Osteocyte (in vitro differentiated cells): ENCODE data around the gene CDC40. TPM values are rescaled to one million over a fixed set of nuclear protein-coding genes. Genes with fewer than 3 reads are reported as not detected.
A peak's percentile ranks its signal among the peaks of the same experiment; 100 is the strongest.

ENCODE experiments used
- DNase-seq: peaks from one replicate; pipeline ENCODE4 v3.0.0; 2021; ENCODE audit warnings: mixed read lengths; ENCODE audit not compliant: unreplicated experiment; ENCODE audit errors: extremely low spot score
- H3K27ac Mint-ChIP-seq: one replicate; pipeline ENCODE4 v1.8.0; 2021; ENCODE audit warnings: mild to moderate bottlenecking, mixed read lengths; ENCODE audit not compliant: unreplicated experiment
- H3K27me3 Mint-ChIP-seq: one replicate; pipeline ENCODE4 v1.8.0; 2021; ENCODE audit warnings: mixed read lengths; ENCODE audit not compliant: unreplicated experiment
- H3K36me3 Mint-ChIP-seq: one replicate; pipeline ENCODE4 v1.8.0; 2021; ENCODE audit warnings: mixed read lengths; ENCODE audit not compliant: unreplicated experiment
- H3K4me1 Mint-ChIP-seq: one replicate; pipeline ENCODE4 v1.8.0; 2021; ENCODE audit warnings: mixed read lengths; ENCODE audit not compliant: unreplicated experiment
- H3K4me3 Mint-ChIP-seq: one replicate; pipeline ENCODE4 v1.8.0; 2021; ENCODE audit warnings: mild to moderate bottlenecking, moderate library complexity, mixed read lengths; ENCODE audit not compliant: unreplicated experiment
- H3K9me3 Mint-ChIP-seq: one replicate; pipeline ENCODE4 v1.8.0; 2021; ENCODE audit warnings: mixed read lengths; ENCODE audit not compliant: unreplicated experiment
- long read RNA-seq: library from polyadenylated mRNA; unstranded; transcript quantifications from one replicate; pipeline ENCODE4 v2.0.0, GENCODE V29; 2021
- total RNA-seq: library from RNA; stranded (reverse); gene quantifications from 2 replicates; pipeline ENCODE4 v1.2.1, GENCODE V29; 2021
- TF ChIP-seq, protein P1 (sequence below): fragments of 200-600 bp; sonication (generic); IDR thresholded peaks from 2 replicates; pipeline ENCODE4 v1.5.0; 2021; ENCODE audit warnings: antibody characterized with exemption, mild to moderate bottlenecking, moderate library complexity

CDC40 gene
- 16.7 and 23.9 TPM in 2 replicates for total RNA-seq
- long read RNA-seq, transcript CDC40-201 (15 exons, 3,848 nt): major isoform, 26 of 45 reads
- long read RNA-seq, partial matches to known transcripts: 16 of 45 reads
- long read RNA-seq, other reads (novel, unspliced or antisense): 3 of 45 reads

DNA sequence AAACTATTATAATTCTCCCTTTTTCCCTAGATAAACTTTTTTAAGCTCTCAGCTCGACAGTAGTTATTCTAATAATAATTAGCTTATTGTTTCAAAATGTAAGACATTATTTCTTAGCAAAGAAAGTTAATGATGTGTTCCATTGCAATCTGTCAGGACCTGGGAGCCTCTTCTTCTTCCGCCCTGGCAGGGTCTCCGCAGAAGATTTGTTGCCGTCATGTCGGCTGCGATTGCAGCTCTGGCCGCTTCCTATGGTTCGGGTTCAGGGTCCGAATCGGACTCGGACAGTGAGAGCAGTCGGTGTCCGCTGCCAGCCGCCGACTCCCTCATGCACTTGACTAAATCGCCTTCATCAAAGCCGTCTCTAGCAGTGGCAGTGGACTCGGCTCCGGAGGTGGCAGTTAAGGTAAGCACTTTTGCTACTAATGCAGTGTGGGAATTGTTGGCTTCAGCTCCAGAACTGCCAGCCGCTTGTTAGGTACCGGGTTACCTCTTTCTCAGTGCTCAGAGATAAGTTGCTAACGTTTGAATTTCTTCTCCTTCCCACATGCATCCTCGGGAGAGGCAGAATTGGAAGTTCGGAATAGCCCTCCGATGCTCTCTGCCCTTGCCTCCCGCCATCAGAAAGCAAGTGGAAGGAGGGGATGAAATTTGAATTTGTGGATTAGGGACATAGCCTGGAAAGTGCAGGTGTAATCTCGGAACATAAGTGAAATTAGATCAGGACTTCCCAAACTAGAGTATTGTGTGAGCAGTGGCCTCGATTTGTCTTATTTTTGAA, at the start of gene CDC40:
TSS of gene CDC40 (plus strand) at position 200 of the 781 bp plus-strand sequence. CDS start at position 218, 18 bp downstream.
- Mint-ChIP-seq H3K27ac (peak within 1 kb of the TSS; percentile 72), H3K4me3 (no peak within 1 kb of the TSS), H3K9me3 (no peaks in the 10 kb centered on the region), H3K27me3 (no peaks in the 10 kb centered on the region), H3K36me3 (no peaks in the 10 kb centered on the region), H3K4me1 (peaks cover 9% of the 10 kb centered on the region)
- TF ChIP-seq, protein P1, sequence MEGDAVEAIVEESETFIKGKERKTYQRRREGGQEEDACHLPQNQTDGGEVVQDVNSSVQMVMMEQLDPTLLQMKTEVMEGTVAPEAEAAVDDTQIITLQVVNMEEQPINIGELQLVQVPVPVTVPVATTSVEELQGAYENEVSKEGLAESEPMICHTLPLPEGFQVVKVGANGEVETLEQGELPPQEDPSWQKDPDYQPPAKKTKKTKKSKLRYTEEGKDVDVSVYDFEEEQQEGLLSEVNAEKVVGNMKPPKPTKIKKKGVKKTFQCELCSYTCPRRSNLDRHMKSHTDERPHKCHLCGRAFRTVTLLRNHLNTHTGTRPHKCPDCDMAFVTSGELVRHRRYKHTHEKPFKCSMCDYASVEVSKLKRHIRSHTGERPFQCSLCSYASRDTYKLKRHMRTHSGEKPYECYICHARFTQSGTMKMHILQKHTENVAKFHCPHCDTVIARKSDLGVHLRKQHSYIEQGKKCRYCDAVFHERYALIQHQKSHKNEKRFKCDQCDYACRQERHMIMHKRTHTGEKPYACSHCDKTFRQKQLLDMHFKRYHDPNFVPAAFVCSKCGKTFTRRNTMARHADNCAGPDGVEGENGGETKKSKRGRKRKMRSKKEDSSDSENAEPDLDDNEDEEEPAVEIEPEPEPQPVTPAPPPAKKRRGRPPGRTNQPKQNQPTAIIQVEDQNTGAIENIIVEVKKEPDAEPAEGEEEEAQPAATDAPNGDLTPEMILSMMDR: no peak
- DNase-seq: peak; percentile 84

DNA sequence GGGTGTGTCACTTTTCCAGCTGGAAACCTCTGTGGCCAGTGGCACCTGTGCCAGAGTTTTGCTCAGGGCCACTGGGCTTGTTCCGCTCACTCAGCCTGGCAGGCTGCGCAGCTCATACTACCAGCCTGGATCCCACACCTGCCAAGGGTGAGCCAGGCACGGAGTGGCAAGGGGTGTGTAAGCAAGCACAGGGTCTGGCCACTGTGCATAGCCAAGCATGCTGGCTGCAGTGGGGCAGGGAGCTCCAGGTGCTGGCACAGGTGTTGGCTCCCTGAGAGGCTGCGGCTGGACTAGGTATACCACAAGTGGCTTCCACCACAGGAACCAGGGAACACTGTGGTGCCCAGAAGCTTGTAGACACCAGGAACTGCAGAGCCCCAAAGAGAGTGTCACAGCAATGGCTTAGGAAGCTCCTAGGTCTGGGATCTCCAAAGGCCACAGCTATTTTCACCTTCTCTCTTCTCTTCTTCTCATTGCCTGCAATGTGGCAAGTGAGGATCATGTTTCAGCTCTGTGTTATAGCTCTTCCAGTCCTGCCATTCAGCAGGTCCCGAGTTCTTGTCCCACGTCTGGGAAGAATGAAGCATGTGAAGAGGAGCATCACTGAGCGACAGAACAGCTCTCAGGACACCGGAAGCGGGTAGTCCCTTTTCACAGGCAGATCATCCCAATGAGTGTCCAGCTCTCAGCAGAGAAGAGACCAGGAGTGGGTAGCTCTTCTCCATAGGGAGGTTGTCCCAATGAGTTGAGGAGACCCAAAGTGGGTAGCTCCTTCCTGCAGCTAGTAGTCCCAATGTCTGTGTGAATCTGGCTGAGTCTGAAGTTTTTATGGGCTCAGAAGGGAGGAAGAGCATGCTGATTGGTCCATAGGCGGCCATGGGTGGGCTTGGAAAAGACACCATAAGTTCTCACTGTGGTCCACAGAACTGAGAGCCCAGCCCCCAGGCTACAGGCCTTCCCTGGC, 42.0 kb upstream of the CDC40 start:
- no peaks in the 10 kb centered on the region for H3K27me3 Mint-ChIP-seq
- H3K9me3 Mint-ChIP-seq: peaks cover 6% of the 10 kb centered on the region
- no peak overlapping the region for H3K4me3 Mint-ChIP-seq
- H3K27ac Mint-ChIP-seq: no peak overlapping the region
- H3K36me3 Mint-ChIP-seq: peaks cover 3% of the 10 kb centered on the region
- TF ChIP-seq, protein P1: no peak
- no peak for DNase-seq
- H3K4me1 Mint-ChIP-seq: peaks cover 6% of the 10 kb centered on the region

DNA sequence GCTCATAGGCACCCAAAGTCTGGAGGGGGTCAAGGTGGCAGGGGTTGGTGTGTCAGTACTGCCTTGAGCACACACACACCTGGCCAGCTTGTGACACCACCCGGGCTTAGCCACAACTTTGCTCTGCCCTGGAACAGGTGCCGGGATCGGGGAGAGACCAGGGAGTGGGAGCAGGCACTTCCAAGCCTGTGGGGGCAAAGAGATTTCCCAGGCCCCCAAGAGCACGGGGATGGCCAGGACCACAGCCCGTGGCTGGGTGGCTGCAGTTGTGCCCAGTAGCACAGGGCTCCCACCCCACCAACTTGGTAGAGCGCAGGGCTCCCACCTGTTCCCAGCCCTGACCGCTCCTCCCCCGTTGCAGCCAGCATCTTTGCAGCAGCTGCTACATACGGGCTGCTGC, 41.2 kb upstream of the CDC40 start:
- peaks cover 6% of the 10 kb centered on the region for H3K9me3 Mint-ChIP-seq
- H3K4me3 Mint-ChIP-seq: no peak overlapping the region
- H3K36me3 Mint-ChIP-seq: peaks cover 3% of the 10 kb centered on the region
- no peak for DNase-seq
- peaks cover 6% of the 10 kb centered on the region for H3K4me1 Mint-ChIP-seq
- TF ChIP-seq, protein P1: no peak
- H3K27ac Mint-ChIP-seq: no peak overlapping the region
- H3K27me3 Mint-ChIP-seq: no peaks in the 10 kb centered on the region

DNA sequence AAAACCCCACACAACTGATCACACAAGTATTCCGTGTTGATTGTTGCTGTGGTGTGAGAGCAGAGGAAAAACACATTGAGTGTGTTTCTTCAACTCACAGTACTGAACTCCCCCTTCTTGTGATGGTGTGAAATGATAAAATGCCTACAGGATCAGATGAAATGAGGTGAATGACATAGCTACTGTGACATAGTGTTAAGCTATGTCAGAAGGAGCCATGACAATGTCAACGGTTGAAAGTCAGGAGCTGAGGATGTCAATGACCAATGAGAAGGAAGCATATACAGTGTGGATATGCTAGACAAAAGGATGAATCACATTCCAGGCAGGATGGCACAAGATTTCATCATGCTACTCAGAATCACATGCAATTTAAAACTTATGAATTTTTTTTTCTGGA, 39.6 kb upstream of the CDC40 start:
- TF ChIP-seq, protein P1: no peak
- peaks cover 6% of the 10 kb centered on the region for H3K9me3 Mint-ChIP-seq
- no peak for DNase-seq
- peak overlapping the region; percentile 81 for H3K27ac Mint-ChIP-seq
- H3K27me3 Mint-ChIP-seq: no peaks in the 10 kb centered on the region
- no peak overlapping the region for H3K4me3 Mint-ChIP-seq
- H3K4me1 Mint-ChIP-seq: peaks cover 7% of the 10 kb centered on the region
- peaks cover 6% of the 10 kb centered on the region for H3K36me3 Mint-ChIP-seq
